ENCODE data around the gene KCNJ18.

KCNJ18 gene

DNA sequence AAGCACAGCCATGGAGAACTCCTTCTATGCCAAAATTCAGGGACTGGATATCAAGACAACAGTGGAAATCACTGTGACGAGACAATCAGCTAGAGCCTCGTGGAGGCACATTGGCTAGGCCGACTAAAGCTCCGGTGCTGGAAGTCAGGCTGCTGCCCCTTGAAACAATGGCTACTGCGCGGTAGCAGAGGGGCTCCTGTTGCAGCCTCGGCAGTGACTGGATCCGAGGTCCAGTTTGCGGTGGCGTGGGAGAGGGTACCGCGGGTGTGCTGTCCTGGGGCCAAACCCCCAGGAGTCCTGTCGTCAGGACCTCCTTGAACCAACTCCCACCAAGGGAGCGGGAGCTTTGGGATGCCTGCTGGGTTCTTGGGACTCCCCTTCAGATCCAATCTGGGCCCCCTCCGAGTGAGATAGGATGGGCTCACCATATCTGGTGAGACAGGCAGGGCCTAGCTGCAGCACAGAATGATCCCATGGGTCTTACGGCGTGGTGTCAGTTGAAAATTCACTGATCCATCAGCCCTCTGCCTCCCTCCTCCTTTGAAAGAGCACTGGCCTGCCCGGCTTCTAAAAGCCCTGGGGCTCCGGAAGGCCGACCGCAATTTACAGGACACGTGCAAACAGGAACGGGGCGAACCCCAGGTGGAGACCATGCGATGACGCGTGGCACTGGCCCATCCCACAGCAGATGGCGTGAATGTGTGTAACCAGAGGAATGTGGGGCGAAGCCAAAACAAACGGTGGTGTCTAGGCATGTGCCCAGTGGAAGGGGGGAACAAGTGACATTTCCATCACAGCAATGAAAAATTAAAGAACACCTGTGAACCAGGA lies 15.8 kb upstream of the KCNJ18 start:
- in situ Hi-C loops (cut with HindIII; ENCODE audit: low sequenced_read_pairs) = no loop called here
- no peak overlapping the region for H3K4me3 ChIP-seq (ENCODE audit: low read depth, low read length)
- no peak for DNase-seq (ENCODE audit: low read depth, low spot score)
- TF ChIP-seq, protein P1, sequence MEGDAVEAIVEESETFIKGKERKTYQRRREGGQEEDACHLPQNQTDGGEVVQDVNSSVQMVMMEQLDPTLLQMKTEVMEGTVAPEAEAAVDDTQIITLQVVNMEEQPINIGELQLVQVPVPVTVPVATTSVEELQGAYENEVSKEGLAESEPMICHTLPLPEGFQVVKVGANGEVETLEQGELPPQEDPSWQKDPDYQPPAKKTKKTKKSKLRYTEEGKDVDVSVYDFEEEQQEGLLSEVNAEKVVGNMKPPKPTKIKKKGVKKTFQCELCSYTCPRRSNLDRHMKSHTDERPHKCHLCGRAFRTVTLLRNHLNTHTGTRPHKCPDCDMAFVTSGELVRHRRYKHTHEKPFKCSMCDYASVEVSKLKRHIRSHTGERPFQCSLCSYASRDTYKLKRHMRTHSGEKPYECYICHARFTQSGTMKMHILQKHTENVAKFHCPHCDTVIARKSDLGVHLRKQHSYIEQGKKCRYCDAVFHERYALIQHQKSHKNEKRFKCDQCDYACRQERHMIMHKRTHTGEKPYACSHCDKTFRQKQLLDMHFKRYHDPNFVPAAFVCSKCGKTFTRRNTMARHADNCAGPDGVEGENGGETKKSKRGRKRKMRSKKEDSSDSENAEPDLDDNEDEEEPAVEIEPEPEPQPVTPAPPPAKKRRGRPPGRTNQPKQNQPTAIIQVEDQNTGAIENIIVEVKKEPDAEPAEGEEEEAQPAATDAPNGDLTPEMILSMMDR (IDR thresholded peaks at IDR 0.05; ENCODE audit: low read depth, low read length) = no peak

DNA sequence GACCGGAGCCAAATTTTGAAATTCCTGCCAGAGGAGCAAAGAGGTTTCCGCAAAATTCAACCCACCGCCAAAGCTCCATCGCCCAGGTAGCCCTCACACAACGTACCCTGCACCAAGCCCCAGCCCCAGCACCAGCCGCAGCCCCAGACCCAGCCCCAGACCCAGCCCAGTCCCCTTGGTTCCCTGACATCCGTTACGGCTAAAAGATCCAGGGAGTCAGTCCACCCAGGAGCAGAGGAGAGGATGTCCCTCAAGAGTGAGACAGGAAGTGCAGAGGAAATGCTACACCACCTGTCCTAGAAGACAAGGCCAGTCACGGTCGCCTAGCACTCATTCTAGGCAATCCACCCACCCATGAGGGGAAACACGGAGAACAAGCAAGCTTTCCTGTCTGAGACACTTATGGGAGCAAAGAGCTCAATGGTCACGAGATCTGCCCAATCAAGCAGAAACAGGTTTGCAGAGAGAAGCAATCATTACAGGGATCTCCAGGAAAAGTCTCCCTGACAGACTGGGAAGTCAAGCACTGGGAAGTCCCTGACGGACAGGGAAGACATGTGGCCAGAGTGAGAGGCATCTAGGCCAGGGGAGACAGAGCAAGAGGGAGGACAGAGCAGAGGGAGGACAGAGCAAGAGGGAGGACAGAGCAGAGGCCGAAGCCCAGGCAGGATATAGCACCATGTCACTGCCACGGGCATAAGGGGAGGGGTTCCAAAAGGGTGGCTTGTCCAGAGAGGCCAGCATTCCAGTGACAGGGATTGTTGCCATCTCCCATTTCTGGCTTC lies 15.0 kb upstream of the KCNJ18 start:
- no peak for DNase-seq (ENCODE audit: low read depth, low spot score)
- no peak overlapping the region for H3K4me3 ChIP-seq (ENCODE audit: low read depth, low read length)
- TF ChIP-seq, protein P1 (IDR thresholded peaks at IDR 0.05; ENCODE audit: low read depth, low read length) = no peak
- in situ Hi-C loops (cut with HindIII; ENCODE audit: low sequenced_read_pairs) = no loop called here

DNA sequence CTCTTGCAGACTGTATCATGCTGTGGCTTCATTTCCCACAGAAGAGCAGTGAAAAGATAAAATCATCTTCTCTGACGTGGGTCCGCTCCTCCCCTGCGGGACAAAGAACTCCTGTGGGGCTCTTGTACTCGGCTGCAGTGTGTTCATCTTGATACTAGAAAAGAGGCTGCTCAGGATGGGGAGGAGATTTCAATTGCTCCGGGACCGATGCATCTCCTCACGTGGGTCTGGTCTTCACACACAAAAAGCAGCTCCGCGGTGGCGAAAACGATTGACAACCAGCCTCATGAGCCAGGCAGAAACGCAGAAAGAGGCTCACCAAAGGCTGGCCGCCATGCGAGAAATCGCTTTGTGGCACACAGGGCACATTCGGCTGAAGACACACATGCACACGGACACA lies 14.4 kb upstream of the KCNJ18 start:
- TF ChIP-seq, protein P1 (IDR thresholded peaks at IDR 0.05; ENCODE audit: low read depth, low read length) = no peak

DNA sequence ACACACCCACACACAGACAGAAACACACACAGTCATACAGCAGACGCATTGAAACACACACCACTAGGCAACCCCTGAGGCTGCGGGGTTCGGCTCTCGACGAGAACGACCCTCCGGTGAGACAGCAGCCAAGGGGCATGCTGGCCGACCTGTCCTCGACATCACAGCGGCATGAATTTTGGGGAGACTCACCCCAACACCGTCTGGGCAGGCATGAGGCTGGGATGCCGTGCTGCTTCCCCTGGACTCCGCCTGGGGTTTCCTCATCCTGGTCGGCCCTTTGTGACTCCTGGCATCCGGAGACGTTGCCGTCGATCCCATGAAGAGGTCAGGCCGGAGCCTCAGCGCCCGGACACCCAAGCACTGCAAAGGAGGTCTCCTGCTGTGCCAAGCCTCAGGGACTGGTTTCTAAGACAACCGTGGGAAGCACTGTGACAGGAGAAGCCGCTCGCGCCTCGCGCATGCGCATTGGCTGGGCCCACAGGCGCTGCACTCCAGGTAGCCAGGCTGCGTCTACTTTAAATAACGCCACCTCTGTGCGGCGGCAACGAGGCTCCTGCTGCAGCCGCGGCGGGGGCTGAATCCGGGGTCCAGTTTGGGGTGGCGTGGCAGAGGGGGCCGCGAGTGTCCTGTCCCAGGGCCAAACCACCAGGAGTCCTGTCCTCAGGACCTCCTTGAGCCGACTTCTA lies 13.8 kb upstream of the KCNJ18 start:
- TF ChIP-seq, protein P1 (IDR thresholded peaks at IDR 0.05; ENCODE audit: low read depth, low read length) = no peak
- DNase-seq (ENCODE audit: low read depth, low spot score) = no peak
- in situ Hi-C loops (cut with HindIII; ENCODE audit: low sequenced_read_pairs) = no loop called here
- H3K4me3 ChIP-seq (ENCODE audit: low read depth, low read length) = no peak overlapping the region

More for the DNA sequence above, 14.4 kb upstream of the KCNJ18 start:
- no peak overlapping the region for H3K4me3 ChIP-seq (ENCODE audit: low read depth, low read length)
- DNase-seq (ENCODE audit: low read depth, low spot score) = no peak
- in situ Hi-C loops (cut with HindIII; ENCODE audit: low sequenced_read_pairs) = no loop called here

DNA sequence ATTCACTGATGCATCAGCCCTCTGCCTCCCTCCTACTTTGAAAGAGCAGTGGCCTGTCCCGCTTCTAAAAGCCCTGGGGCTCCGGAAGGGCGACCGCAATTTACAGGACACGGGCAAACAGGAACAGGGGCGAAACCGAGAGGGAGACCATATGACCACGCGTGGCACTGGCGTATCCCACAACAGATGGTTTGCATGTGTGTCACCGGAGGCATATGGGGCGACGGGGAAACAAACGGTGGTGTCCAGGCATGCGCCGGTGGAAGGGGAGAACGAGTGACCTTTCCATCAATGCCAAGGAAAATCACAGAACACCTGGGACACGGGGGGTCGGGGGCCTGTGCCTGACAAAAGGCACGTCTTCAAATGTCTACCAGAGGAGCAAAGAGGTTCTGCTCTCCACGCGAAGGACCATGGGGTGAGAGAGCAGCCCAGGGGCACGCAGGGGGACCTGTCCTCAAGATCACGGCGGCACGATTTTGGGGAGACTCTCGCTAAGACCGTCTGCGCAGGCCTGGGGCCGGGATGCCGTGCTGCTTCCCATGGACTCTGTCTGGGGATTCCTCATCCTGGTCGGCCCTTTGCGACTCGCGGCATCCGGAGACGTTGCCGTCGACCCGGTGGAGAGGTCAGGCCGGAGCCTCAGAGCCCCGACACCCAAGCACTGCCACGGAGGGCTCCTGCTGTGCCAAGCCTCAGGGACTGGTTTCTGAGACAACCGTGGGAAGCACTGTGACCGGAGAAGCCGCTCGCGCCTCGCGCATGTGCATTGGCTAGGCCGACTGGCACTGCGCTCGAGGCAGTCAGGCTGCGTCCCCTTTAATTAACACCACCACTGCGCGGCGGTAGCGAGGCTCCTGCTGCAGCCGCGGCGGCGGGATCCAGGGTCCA lies 12.8 kb upstream of the KCNJ18 start:
- in situ Hi-C loops (cut with HindIII; ENCODE audit: low sequenced_read_pairs) = no loop called here
- DNase-seq (ENCODE audit: low read depth, low spot score) = no peak
- H3K4me3 ChIP-seq (ENCODE audit: low read depth, low read length) = no peak overlapping the region
- TF ChIP-seq, protein P1 (IDR thresholded peaks at IDR 0.05; ENCODE audit: low read depth, low read length) = no peak

Data from astrocyte of the spinal cord (primary cell).